Activated T-helper 2 cell treated with anti-CD3 and anti-CD28 coated beads, Interferon-gamma antibody, Interleukin-2, Interleukin-4, amounts not matched to agents 10 μg/mL and 5 μg/mL and 100 μg/mL, durations not matched to agents 14 hours and 24 hours and 36 hours (primary cell): ENCODE measurements around the gene ALOX15. TPM values are rescaled to one million over a fixed set of nuclear protein-coding genes. Genes with fewer than 3 reads are reported as not detected.
A peak's percentile ranks its signal among the peaks of the same experiment; 100 is the strongest.

Source experiments
- DNase-seq: peaks from one replicate; pipeline ENCODE4 v3.0.0; 2021; ENCODE audit warnings: low spot score
- H3K27ac Mint-ChIP-seq: one replicate; pipeline ENCODE4 v1.8.0; 2021; ENCODE audit warnings: mixed read lengths
- H3K27me3 Mint-ChIP-seq: one replicate; pipeline ENCODE4 v1.8.0; 2021; ENCODE audit warnings: low read depth, mixed read lengths
- H3K36me3 Mint-ChIP-seq: one replicate; pipeline ENCODE4 v1.8.0; 2021; ENCODE audit warnings: low read depth, mixed read lengths
- H3K4me1 Mint-ChIP-seq: one replicate; pipeline ENCODE4 v1.8.0; 2021; ENCODE audit warnings: low read depth, mixed read lengths
- H3K4me3 Mint-ChIP-seq: one replicate; pipeline ENCODE4 v1.8.0; 2021; ENCODE audit warnings: low read depth, mild to moderate bottlenecking, moderate library complexity, mixed read lengths
- H3K9me3 Mint-ChIP-seq: one replicate; pipeline ENCODE4 v1.8.0; 2021; ENCODE audit warnings: mixed read lengths
- intact Hi-C: fragments of 100-400 bp; cut with micrococcal nuclease; formaldehyde crosslinking; loops from one replicate; pipeline ENCODE4 v1.15.1; 2023
- total RNA-seq: library from RNA; stranded (reverse); gene quantifications from 2 replicates; pipeline ENCODE4 v1.2.3, GENCODE V29; 2022

ALOX15 gene
- total RNA-seq, 1 donor from 2014 or later: not detected

- H3K27me3 Mint-ChIP-seq: peaks cover 43% of the 10 kb centered on the region
- no peaks in the 10 kb centered on the region for H3K9me3 Mint-ChIP-seq
- DNase-seq: no peak
- peak within 1 kb of the TSS; percentile 51 for H3K4me3 Mint-ChIP-seq
- H3K4me1 Mint-ChIP-seq: peaks cover 2% of the 10 kb centered on the region
- intact Hi-C loops: no loop called here
- no peak within 1 kb of the TSS for H3K27ac Mint-ChIP-seq
- H3K36me3 Mint-ChIP-seq: no peaks in the 10 kb centered on the region
Observed at GRCh38 chr17:4584101-4584916, 57.2 kb downstream of the ALOX15 start, which contains the start of gene SMTNL2. TSS of gene SMTNL2 (plus strand) at chr17:4584529. CDS start at chr17:4584606, 77 bp downstream.

DNA sequence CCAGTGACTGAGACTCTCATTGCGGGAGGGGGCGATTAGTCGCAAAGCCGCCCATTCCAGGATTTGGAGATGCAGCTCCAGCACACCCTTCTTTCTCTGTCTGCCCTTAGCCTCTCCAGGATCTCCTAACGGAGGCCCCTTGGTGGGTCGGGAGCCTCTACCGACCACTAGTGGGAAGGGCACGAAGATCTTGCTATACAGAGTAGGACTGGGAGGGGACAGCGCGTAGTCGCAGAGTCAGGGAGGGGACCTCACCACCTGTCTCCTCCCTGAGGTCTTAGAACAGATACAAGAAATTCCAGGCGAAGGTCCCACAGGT is 57.7 kb downstream of the ALOX15 start:
- Mint-ChIP-seq H3K4me1 (peaks cover 2% of the 10 kb centered on the region), H3K4me3 (peak overlapping the region; percentile 51), H3K9me3 (no peaks in the 10 kb centered on the region), H3K36me3 (no peaks in the 10 kb centered on the region), H3K27ac (no peak overlapping the region), H3K27me3 (peaks cover 43% of the 10 kb centered on the region)
- no peak for DNase-seq
- intact Hi-C loops: no loop called here

DNA sequence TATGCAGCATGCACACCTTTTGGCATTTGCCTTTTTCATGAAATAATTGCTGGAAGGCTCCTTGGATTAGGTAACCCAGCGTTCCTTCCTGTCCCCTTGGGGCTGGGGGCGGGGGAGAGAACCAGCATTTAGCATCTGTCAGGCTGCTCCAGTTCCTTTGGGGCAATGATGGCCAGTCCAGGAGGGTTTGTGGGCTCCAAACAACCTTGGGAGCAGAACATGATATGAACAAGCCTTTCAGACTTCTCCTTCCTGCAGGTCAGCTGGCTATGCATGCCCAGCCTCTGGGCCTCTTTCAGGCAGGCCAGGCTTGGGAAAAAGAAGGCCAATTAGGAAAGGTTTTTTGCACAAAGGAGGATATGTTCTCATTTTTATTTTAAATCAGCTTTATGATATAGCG is 58.3 kb downstream of the ALOX15 start:
- Mint-ChIP-seq H3K27ac (no peak overlapping the region), H3K36me3 (no peaks in the 10 kb centered on the region), H3K9me3 (no peaks in the 10 kb centered on the region), H3K27me3 (peaks cover 43% of the 10 kb centered on the region), H3K4me1 (peaks cover 2% of the 10 kb centered on the region), H3K4me3 (no peak overlapping the region)
- intact Hi-C loops: no loop called here
- DNase-seq: no peak

GRCh38 chr17:4582691-4583090 is 58.8 kb downstream of the ALOX15 start:
- Mint-ChIP-seq H3K36me3 (no peaks in the 10 kb centered on the region), H3K4me1 (peaks cover 2% of the 10 kb centered on the region), H3K27me3 (peaks cover 43% of the 10 kb centered on the region), H3K4me3 (no peak overlapping the region), H3K27ac (no peak overlapping the region), H3K9me3 (no peaks in the 10 kb centered on the region)
- intact Hi-C loops: no loop called here
- DNase-seq: no peak

GRCh38 chr17:4582101-4582501 is 59.4 kb downstream of the ALOX15 start:
- intact Hi-C loops: no loop called here
- no peak overlapping the region for H3K27ac Mint-ChIP-seq
- no peaks in the 10 kb centered on the region for H3K36me3 Mint-ChIP-seq
- H3K4me3 Mint-ChIP-seq: no peak overlapping the region
- H3K27me3 Mint-ChIP-seq: peaks cover 43% of the 10 kb centered on the region
- DNase-seq: no peak
- no peaks in the 10 kb centered on the region for H3K9me3 Mint-ChIP-seq
- peaks cover 2% of the 10 kb centered on the region for H3K4me1 Mint-ChIP-seq

Other genes with a start within 250 kb of the ALOX15 start
- gene SPNS3, start 207.7 kb downstream of the ALOX15 start, total RNA-seq: 2.8 and 3.3 TPM in 2 replicates
- 0.09 and 0.16 TPM in 2 replicates for gene SPNS2, start 142.8 kb downstream of the ALOX15 start, total RNA-seq
- gene MYBBP1A, start 86.3 kb downstream of the ALOX15 start, total RNA-seq: 136 and 137 TPM in 2 replicates
- gene GGT6, start 81.1 kb downstream of the ALOX15 start, total RNA-seq: not detected in 2 replicates
- gene SMTNL2, start 57.1 kb downstream of the ALOX15 start, total RNA-seq: not detected in 2 replicates
- 115 and 116 TPM in 2 replicates for gene PELP1, start 62.5 kb upstream of the ALOX15 start, total RNA-seq
- gene ARRB2, start 69.0 kb upstream of the ALOX15 start, total RNA-seq: 226 and 231 TPM in 2 replicates
- 24.0 and 24.9 TPM in 2 replicates for gene MED11, start 89.8 kb upstream of the ALOX15 start, total RNA-seq
- gene ZMYND15, start 98.2 kb upstream of the ALOX15 start, total RNA-seq: 0.09 TPM in 1 of 2 replicates, not detected in the other
- 1.8 and 2.3 TPM in 2 replicates for gene CXCL16, start 98.2 kb upstream of the ALOX15 start, total RNA-seq
- gene TM4SF5, start 130.2 kb upstream of the ALOX15 start, total RNA-seq: not detected in 2 replicates
- gene VMO1, start 144.7 kb upstream of the ALOX15 start, total RNA-seq: 0.28 and 0.46 TPM in 2 replicates
- gene GLTPD2, start 147.3 kb upstream of the ALOX15 start, total RNA-seq: not detected in 2 replicates
- gene PSMB6, start 154.5 kb upstream of the ALOX15 start, total RNA-seq: 215 and 220 TPM in 2 replicates
- 22.3 and 26.6 TPM in 2 replicates for gene PLD2, start 165.5 kb upstream of the ALOX15 start, total RNA-seq
- gene MINK1, start 191.7 kb upstream of the ALOX15 start, total RNA-seq: 60.9 and 69.7 TPM in 2 replicates